Tibial artery (tissue), 4 donors: Measurements from ENCODE around the gene CYB5A.

Experiments used
- DNase-seq, 2 donors: peaks; one replicate each; pipeline ENCODE4 v3.0.0-alpha.2; 2019
- H3K27ac ChIP-seq, 2 donors: fragments of 200-600 bp; sonication (generic) in 1 of 2; 1 replicate in 1 of 2; 2 replicates in 1 of 2; pipeline ENCODE4 v1.5.1; 2018 to 2019; ENCODE audit warnings: mild to moderate bottlenecking in 1 of 2
- H3K27me3 ChIP-seq, 2 donors: fragments of 200-600 bp; sonication (generic) in 1 of 2; one replicate each; pipeline versions ENCODE4 v1.5.1 to v1.6.0; 2016 to 2019
- H3K36me3 ChIP-seq, 3 donors: fragments of 200-600 bp; sonication (generic) in 2 of 3; one replicate each; pipeline ENCODE4 v1.5.1; 2016 to 2019; ENCODE audit warnings: mild to moderate bottlenecking in 2 of 3
- H3K4me1 ChIP-seq, 4 donors: fragments of 200-600 bp; sonication (generic) in 2 of 4; 1 replicate in 3 of 4; 2 replicates in 1 of 4; pipeline ENCODE4 v1.5.1; 2016 to 2019
- H3K4me3 ChIP-seq, 2 donors: fragments of 200-600 bp; sonication (generic) in 1 of 2; 1 replicate in 1 of 2; 2 replicates in 1 of 2; pipeline ENCODE4 v1.5.1; 2018 to 2019; ENCODE audit warnings: mild to moderate bottlenecking in 2 of 2
- H3K9me3 ChIP-seq, 3 donors: fragments of 200-600 bp; sonication (generic) in 1 of 3; one replicate each; pipeline ENCODE4 v1.5.1; 2016 to 2019
- intact Hi-C: fragments of 100-400 bp; cut with DNase I; formaldehyde crosslinking; loops from one replicate; pipeline ENCODE4 v1.15.0; 2023; ENCODE audit warnings: low total_unique reads
- TF ChIP-seq, protein P1 (sequence below), 2 experiments: fragments of 200-600 bp in 1 of 2; fragments of 450-650 bp in 1 of 2; IDR thresholded peaks; one replicate each; pipeline ENCODE4 v1.5.1; 2017 to 2019; ENCODE audit warnings: antibody characterized with exemption in 2 of 2, mild to moderate bottlenecking in 1 of 2, moderate library complexity in 1 of 2

Gene CYB5A

DNA sequence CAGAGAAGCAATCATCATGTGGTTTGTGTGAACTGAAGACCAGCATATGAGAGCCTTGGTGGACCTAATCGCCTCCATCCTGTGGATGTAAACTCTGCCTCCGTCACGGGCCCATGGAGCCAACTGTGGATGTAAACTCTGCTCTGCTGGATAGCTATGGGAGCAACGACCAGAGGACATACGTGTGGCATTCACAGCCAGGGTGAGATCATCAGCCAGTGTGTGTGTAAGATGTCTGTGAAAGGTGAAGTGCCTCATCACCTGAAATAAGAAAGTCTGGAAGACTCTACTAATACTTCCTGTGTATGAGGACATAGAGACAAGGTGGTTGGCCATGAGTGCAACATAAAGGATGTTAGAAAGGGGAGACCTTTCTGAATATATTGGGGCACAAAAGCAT, 63.5 kb downstream of the CYB5A start:
- no peak for DNase-seq
- TF ChIP-seq, protein P1, sequence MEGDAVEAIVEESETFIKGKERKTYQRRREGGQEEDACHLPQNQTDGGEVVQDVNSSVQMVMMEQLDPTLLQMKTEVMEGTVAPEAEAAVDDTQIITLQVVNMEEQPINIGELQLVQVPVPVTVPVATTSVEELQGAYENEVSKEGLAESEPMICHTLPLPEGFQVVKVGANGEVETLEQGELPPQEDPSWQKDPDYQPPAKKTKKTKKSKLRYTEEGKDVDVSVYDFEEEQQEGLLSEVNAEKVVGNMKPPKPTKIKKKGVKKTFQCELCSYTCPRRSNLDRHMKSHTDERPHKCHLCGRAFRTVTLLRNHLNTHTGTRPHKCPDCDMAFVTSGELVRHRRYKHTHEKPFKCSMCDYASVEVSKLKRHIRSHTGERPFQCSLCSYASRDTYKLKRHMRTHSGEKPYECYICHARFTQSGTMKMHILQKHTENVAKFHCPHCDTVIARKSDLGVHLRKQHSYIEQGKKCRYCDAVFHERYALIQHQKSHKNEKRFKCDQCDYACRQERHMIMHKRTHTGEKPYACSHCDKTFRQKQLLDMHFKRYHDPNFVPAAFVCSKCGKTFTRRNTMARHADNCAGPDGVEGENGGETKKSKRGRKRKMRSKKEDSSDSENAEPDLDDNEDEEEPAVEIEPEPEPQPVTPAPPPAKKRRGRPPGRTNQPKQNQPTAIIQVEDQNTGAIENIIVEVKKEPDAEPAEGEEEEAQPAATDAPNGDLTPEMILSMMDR (IDR thresholded peaks at IDR 0.05): no peak
- no peaks in the 10 kb centered on the region for H3K27me3 ChIP-seq
- no peaks in the 10 kb centered on the region for H3K4me1 ChIP-seq
- no peaks in the 10 kb centered on the region for H3K9me3 ChIP-seq
- intact Hi-C loops: no loop called here
- no peak overlapping the region for H3K4me3 ChIP-seq
- H3K36me3 ChIP-seq: no peaks in the 10 kb centered on the region
- no peak overlapping the region for H3K27ac ChIP-seq

DNA sequence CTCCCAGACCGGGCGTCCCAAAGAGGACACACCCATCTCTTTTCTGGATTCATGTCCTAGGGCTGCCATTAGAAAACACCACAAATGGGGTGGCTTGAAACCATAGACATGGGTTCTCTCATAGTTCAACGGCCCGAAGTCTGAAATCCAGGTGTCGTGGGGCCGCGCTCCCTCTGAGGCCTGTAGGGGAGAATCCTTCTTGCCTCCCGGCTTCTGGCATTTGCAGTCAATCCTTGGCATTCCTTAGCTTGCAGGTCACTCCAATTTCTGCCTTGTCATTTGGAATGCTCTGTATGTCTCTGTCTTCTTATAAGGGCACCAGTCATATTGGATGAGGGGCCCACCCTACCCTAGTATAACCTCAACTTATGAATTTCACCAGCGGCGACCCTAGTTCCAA, 65.1 kb downstream of the CYB5A start:
- no peak for DNase-seq
- Histone ChIP-seq H3K4me3 (no peak overlapping the region), H3K4me1 (no peaks in the 10 kb centered on the region), H3K27ac (no peak overlapping the region), H3K9me3 (no peaks in the 10 kb centered on the region), H3K27me3 (no peaks in the 10 kb centered on the region), H3K36me3 (no peaks in the 10 kb centered on the region)
- TF ChIP-seq, protein P1 (IDR thresholded peaks at IDR 0.05): no peak
- intact Hi-C loops: no loop called here

GRCh38 chr18:74226156-74226555, 65.6 kb downstream of the CYB5A start:
- no peaks in the 10 kb centered on the region for H3K9me3 ChIP-seq
- no peak overlapping the region for H3K4me3 ChIP-seq
- H3K4me1 ChIP-seq: no peaks in the 10 kb centered on the region
- TF ChIP-seq, protein P1 (IDR thresholded peaks at IDR 0.05): no peak
- no peaks in the 10 kb centered on the region for H3K27me3 ChIP-seq
- no peaks in the 10 kb centered on the region for H3K36me3 ChIP-seq
- intact Hi-C loops: no loop called here
- H3K27ac ChIP-seq: no peak overlapping the region
- no peak for DNase-seq

GRCh38 chr18:74225193-74225840, 66.4 kb downstream of the CYB5A start:
- intact Hi-C loops: no loop called here
- no peaks in the 10 kb centered on the region for H3K27me3 ChIP-seq
- H3K9me3 ChIP-seq: no peaks in the 10 kb centered on the region
- H3K27ac ChIP-seq: no peak overlapping the region
- TF ChIP-seq, protein P1 (IDR thresholded peaks at IDR 0.05): no peak
- DNase-seq: no peak
- H3K4me1 ChIP-seq: no peaks in the 10 kb centered on the region
- H3K4me3 ChIP-seq: no peak overlapping the region
- no peaks in the 10 kb centered on the region for H3K36me3 ChIP-seq

- TF ChIP-seq, protein P1 (IDR thresholded peaks at IDR 0.05): no peak
- no peaks in the 10 kb centered on the region for H3K36me3 ChIP-seq
- DNase-seq: no peak
- H3K27me3 ChIP-seq: no peaks in the 10 kb centered on the region
- no peaks in the 10 kb centered on the region for H3K9me3 ChIP-seq
- no peaks in the 10 kb centered on the region for H3K4me1 ChIP-seq
- H3K4me3 ChIP-seq: no peak overlapping the region
- H3K27ac ChIP-seq: no peak overlapping the region
- intact Hi-C loops: no loop called here
Measured at GRCh38 chr18:74222710-74223494, 68.9 kb downstream of the CYB5A start.
